IMR-90 (cell line): ENCODE data around the gene MPST.

Experiments used
- BHLHE40 ChIP-seq: fragments of 150-350 bp; IDR thresholded peaks from 2 replicates; pipeline ENCODE4 v1.6.1; 2016; ENCODE audit warnings: mild to moderate bottlenecking, low read depth, low read length
- CHD1 ChIP-seq: IDR thresholded peaks from 2 replicates; pipeline ENCODE4 v1.6.1; 2012; ENCODE audit warnings: low read depth, low read length, improper control_type of control experiment
- MAZ ChIP-seq: IDR thresholded peaks from 2 replicates; pipeline ENCODE4 v1.6.1; 2012; ENCODE audit warnings: low read depth, mild to moderate bottlenecking, low read length, improper control_type of control experiment, moderate library complexity, borderline replicate concordance
- MXI1 ChIP-seq: IDR thresholded peaks from 2 replicates; pipeline ENCODE4 v1.6.1; 2012; ENCODE audit warnings: low read depth, mild to moderate bottlenecking, low read length, moderate library complexity, borderline replicate concordance
- POLR2A ChIP-seq: IDR thresholded peaks from 2 replicates; pipeline ENCODE4 v1.6.1; 2012; ENCODE audit warnings: mild to moderate bottlenecking, low read depth, low read length
- TF ChIP-seq, protein P1 (sequence below): conservative IDR thresholded peaks from 2 replicates; pipeline ENCODE4 v1.5.1; 2012; ENCODE audit warnings: mild to moderate bottlenecking, low read depth, low read length, improper control_type of control experiment
- TF ChIP-seq, protein P2 (sequence below): fragments of 150-350 bp; IDR thresholded peaks from 2 replicates; pipeline ENCODE4 v1.6.1; 2017; ENCODE audit warnings: mild to moderate bottlenecking, antibody characterized with exemption, low read length, low read depth

DNA sequence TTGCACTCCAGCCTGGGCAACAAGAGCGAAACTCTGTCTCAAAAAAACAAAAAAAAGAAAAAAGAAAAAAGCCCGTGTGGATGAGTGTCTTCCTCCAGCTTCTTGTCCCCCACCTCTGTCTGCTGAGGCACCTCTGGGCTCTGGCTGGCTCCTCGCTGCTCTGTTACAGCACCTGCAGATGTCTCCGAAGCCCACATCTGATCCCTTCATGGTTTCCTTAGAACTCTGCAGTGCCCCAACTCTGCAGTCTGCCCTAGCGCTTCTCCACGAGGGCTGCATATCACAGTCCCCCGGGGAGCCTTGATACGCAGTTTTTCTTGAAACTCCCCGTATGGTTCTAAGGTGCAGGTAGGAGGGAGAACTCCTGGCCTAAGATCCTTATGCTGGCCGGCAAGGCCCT is 47.9 kb downstream of the MPST start:
- TF ChIP-seq, protein P1, sequence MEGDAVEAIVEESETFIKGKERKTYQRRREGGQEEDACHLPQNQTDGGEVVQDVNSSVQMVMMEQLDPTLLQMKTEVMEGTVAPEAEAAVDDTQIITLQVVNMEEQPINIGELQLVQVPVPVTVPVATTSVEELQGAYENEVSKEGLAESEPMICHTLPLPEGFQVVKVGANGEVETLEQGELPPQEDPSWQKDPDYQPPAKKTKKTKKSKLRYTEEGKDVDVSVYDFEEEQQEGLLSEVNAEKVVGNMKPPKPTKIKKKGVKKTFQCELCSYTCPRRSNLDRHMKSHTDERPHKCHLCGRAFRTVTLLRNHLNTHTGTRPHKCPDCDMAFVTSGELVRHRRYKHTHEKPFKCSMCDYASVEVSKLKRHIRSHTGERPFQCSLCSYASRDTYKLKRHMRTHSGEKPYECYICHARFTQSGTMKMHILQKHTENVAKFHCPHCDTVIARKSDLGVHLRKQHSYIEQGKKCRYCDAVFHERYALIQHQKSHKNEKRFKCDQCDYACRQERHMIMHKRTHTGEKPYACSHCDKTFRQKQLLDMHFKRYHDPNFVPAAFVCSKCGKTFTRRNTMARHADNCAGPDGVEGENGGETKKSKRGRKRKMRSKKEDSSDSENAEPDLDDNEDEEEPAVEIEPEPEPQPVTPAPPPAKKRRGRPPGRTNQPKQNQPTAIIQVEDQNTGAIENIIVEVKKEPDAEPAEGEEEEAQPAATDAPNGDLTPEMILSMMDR, result no peak
- TF ChIP-seq MAZ (no peak), CHD1 (no peak), POLR2A (no peak), BHLHE40 (no peak), MXI1 (no peak)
- TF ChIP-seq, protein P2, sequence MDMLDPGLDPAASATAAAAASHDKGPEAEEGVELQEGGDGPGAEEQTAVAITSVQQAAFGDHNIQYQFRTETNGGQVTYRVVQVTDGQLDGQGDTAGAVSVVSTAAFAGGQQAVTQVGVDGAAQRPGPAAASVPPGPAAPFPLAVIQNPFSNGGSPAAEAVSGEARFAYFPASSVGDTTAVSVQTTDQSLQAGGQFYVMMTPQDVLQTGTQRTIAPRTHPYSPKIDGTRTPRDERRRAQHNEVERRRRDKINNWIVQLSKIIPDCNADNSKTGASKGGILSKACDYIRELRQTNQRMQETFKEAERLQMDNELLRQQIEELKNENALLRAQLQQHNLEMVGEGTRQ, result no peak
